ENCODE results near the gene CASQ2.
A peak's percentile ranks its signal among the peaks of the same experiment; 100 is the strongest.

The CASQ2 gene

DNA sequence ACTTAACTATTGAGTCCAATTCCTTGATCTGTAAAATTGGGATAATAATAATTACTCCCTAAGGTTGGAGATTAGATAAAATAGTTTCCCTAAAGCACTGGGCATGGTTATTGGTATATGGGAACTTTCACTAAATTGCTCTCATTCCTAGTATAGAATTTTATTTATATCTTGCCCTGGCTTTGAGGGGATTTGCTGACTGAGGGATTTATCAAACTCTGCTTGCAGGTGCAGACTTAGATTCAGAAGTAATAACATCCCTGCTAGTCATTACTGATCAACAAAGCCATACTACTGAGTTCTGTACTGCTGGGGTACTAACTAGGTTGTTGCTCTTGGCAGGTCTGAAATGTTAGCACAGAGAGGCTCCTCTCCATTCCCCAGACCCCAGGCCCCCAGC, 41.9 kb downstream of the CASQ2 start:
- DNase-seq = no peak

DNA sequence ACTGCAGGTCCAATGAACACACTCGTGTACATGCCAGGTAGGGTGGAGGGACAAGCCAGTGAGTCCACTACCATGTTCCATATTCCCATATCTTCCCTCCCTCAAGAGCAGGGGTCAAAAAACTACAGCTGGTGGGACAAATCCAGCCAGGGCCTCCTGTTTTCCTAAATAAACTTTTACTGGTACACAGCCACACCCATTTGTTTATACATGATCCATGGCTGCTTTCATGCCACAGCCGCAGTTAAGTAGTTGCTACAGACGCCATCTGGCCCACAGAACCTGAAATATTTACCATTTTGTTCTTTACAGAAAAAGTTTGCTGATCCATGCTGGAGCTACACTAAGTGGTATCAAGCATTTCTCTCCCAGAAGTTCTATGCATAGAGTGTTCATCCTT, 42.4 kb downstream of the CASQ2 start:
- no peak for DNase-seq

DNA sequence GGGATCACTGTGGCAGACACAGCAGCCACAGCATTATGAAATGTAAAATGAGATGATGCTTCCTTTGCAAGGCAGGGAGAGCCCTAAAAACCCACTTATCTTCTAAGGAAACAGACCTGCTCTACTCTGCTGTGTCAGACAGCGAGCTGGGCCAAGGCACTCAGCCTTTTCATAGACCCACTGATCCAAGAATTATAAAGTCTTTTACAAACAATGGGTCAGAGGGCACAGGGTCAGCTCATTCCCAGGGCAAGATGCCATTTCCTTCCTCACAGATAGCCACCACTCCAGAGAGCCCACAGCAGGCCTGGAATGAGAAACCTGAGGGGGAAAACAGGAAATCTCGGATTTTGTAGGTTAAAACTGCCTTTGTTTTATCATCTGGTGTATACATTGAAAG, 42.9 kb downstream of the CASQ2 start:
- no peak for DNase-seq

DNA sequence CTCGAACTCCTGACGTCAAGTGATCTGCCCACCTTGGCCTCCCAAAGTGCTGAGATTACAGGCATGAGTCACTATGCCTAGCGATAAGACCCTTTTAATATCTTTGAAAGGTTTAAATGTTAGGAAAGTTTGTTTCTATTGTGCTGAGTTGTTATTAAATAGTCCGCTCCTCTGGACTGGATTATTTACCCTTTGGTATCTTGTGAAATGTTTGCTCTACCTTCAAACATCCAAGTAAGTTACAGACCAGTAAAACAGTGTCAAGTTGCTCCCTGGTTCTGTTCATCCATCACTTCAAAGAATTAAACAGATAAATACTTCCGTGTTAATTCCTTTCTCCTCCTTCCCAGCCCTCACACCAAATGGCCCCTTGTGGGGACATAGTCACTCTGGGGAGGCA, 44.8 kb downstream of the CASQ2 start:
- DNase-seq = no peak

DNA sequence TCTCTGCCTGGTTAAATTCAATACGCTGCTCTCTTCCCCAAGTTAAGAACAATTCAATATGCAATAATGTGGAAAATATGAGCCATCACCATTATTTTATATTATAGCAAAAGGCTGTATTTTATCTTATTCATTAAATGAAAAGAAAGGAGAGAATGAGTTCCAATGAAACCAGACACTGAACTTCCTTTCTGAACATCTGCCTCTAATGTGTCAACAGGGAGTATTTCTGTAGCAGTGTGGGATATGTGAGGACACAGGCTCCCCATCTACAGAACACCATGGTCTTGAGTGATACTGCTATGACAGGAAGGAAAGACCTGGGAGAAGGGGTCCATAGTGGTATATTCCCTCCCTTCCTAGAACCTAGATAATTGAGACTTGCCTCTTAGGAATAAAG, 46.3 kb downstream of the CASQ2 start:
- no peak for DNase-seq

DNA sequence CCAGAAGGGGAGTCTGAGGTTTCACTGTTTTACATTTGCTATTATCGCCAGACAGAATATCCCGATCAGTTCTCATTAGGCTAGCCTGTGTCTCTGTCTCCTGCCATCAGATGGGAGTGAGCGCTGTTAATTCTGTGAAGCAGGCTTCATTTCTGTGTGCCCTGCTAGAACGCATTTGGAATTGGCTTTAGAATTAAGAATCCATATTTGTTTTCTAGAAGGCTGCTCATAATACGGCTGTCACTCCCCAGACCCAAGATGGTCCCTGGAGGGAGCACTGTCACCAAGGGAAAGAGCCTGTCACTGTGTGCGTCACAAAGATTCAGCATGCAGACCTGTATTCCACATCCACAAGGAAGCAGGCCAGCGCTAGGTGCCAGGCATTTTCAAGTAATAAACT, 49.2 kb downstream of the CASQ2 start:
- no peak for DNase-seq

DNA sequence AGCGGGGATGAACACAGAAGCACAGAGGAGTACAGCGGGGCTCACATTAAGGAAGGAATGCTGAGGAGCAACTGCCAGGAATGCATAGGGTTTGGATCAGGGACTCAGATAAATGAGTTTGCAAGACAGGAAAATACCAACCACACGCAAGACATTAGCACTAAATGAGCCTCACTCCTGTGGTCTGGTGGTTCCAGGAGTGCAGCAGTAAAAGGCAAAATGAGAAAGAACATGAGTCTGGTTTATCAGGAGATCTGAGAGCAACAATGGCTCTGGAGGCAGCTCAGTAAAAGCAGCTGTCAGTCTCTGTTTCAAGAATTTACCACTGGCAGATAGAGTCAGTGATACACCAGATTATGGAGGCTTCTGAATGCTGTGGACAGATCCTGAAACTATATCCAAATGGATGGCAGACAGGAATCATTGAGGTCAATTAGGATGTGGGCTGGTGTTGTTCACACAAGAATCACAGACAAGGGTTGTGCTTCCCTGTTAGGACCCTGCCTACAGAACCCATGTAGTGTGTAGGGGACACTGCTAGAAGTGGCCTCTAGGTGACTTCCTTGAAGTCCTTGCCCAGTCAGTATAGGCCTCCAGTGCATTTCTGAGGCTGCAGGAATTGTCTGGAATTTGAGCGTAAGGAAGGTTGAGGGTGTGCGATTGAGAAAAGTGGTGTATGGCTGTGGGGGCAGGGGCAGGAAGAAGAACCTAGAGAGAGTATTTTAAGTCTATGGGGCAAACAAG, 50.3 kb downstream of the CASQ2 start:
- DNase-seq = no peak

DNA sequence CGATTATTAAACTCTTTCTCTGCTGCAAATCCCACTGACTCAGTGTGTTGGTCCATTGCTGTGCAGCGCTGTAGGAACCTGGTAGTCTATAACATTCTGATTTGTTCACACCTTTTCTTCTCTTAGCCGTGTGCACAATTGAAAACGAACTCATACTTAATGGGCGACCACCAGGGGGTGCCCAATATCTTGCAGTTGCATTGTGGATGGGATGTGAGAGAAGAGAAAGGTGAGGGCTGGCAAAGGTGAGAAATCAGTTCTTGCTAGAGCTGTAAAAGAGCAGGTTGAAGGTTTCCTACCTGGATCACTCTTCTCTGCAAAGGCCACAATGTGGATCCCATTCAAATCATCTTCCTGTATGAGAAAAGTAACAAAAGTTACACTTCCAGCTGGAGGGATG, 51.0 kb downstream of the CASQ2 start:
- no peak for DNase-seq

DNA sequence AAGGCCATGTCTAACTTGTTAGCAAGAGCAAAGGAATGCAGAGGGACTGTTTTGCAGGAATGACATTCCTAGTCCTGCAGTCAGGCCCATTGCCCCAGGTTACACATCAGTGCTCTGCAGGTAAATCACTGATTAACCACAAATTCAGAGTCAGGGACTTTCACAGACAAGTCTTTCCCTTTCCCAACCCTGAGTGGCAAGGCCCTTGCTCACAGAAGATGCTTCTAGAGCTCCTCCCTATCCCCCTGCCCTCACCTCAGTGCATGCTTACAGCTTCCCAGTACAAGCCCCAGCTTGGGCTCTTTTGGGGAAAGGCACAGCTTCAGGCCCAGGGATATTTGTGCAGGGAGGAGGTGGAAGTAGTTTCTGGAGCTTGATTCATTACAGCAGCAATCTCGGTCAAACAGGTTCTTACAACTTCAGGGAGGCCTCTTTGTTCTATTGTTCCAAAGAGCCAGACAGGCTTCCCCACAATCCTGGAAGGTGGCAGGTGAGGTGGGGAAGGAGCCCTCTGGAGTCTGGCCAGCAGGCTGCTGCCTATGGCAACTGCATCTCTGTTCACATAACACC, 53.9 kb downstream of the CASQ2 start:
- DNase-seq = no peak

DNA sequence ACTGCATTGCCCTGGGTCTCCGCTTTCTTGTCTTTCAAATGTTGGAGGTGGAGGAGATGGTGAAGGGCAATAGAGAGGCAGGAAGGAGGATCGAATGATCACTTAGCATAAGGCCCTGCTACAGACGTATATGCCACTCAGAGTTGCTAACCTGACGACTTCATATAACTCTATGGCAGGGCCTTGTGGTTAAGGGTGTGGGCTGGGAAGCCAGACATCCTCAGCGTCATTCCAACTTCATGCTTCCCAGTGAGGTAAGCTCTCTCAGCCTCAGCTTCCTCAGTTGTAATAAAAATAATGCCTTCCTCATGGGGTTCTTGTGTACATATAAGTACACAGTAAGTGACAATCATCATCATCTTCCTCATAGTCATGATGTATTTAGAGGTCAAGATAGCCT, 54.6 kb downstream of the CASQ2 start:
- no peak for DNase-seq

DNA sequence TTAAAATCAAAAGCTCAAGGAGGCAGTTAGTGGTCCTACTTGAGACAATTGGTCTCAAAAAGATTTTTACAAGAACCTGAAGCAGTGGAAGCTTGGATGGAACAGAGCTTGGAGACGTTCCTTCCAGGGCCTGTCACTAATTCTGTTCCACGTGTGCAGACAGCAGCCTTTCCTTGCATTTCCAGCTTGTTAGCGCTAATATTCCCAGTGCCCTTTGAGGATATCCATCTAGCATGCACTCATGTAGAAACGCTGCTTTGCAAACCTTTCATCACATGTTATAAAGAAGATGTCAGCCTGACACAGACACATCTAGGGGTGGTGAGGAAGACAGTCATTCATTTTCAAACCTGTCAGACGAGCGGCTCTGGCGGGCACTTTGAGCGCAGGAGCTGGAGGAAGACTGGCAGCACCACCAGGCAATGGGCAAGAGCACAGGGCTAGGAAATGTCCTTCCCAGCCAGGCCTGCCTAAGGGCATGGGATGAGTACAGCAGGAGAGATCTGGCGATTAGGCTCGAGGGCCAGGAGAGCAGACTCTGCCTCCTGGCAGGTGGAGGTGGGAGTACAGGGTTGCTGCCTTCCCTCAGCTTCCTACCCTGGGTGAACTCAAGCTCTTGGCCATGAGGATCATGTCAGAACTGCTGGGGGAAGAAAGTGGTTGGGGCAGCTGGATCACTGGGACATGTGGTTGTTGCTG, 55.5 kb downstream of the CASQ2 start:
- no peak for DNase-seq

DNA sequence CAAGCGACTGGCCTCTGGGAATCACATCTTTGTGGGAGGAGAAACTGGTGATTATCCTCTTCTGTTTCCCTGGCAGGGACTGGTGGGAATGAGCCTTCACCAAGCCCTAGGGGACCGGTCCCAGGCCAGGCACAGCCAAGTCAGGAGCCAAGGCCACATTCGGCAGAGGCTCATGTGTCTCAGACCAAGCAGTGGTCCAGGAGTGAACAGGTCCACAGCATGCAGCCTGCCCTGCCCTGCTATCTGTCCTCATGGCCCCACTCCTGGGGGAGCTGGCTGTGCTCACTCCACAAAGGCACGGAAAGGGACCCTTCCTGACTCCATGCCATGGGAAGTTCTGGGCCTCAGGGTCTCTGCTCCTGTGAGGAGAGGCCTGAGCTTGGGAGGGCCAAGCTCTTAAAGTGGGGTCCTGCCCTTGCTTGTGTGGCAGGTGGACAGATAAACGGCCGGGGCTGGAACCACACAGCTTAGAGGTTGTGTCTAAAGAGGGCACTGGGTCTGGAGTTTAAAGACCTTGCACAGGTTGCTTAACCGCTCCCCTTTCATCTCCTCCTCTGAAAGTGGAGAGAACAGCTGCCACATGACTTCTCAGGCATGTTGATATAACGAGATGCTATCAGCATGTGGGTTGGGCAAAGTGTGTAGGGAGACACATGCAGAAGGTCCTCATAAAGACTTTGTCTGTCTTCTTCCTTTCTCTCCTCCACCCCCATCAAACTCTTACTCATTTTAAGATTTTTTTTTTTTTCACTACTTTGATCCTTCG, 57.5 kb downstream of the CASQ2 start:
- DNase-seq = no peak

DNA sequence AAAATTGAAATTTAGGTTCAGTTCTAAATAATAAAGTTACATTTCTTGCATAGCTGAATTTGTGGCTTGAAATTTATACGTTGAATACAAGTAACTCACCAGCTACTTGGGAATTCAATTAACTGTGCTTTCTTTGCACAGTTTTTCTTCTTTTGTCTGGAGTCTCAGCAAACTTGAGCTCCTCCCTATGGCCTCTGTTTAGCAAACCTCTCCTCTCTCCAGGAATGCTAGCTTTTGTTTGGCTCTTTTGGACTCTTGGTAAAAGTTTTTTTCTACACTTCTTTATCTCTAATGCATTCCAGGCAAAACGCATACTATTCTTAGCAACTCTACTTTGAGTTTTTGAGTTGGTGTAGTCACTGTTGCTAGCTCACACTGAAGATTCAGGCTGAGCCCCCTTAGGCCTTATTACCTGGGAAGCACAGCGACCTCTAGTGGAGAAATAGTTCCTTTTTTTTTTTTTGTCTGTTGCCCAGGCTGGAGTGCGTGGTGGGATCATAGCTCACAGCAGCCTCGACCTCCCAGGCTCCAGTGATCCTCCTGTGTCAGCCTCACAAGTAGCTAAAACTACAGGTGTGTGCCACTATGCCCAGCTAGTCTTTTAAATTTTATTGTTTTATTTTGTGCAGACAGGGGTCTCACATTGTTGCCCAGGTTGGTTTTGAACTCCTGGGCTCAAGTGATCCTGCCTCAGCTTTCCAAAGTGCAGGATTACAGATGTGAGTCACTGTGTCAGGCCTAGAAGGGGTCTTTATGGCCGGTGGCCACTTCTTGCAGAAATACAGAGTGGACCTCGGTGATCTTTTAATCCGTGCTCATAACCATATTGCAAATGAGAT, 61.7 kb downstream of the CASQ2 start:
- DNase-seq = peak; percentile 3

DNA sequence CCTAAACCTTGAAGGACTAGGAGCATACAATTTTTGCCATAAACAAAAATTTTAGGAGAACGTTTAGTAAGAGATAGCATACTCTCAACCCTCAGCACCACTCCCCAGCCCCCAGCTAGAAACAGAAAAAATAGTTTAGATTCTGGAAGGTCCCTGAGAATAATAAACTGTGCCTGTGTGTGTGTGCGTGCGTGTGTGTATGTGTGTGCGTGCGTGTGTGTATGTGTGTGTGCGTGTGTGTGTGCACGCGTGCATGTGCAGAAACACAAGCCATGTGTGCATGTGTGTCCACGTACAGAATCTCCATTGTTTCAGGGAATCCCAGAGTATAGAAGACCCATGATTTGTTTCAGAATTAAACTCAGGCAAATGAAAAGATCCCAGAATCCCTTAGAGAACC, 62.6 kb downstream of the CASQ2 start:
- no peak for DNase-seq

DNA sequence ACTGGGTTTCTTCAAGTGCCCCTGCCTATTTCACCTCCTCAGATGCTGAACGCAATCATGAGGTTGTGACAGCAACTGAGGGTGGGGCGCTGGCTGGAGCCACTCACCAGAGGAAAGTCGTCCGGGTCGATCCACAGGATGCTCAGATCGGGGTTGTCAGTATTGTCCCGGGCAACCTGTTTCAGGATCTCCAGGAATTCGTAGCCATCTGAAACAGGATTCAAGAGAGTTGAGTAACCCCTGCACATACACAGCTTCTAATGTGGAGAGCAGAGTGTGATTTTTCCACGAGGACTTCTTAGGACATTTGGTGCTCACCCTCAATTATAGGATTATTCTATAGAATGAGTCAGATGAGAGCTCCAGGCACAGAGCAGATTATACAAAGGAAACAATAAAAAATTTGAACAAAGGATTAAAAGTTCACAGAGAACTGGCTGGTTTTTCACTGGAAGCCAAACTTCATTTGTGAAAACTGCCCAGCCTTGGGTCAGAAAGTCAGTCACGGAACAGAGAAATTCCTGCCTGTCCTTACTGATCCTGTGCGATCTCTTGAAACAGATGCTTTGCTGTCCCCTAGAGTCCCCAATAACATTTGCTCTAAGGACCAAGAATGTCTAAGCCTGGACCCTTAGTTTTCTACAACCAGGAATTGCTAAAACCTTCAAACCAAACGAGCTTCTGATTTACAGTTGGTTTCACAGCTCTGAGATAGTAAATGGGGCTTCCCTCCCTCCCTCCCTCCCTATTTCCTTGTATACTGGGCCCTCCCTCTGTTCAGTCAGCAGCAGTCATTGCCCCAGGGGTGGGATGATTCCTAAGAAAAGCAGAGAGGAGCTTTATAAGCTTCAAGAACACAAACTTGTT, 63.2 kb downstream of the CASQ2 start:
- DNase-seq = no peak

DNA sequence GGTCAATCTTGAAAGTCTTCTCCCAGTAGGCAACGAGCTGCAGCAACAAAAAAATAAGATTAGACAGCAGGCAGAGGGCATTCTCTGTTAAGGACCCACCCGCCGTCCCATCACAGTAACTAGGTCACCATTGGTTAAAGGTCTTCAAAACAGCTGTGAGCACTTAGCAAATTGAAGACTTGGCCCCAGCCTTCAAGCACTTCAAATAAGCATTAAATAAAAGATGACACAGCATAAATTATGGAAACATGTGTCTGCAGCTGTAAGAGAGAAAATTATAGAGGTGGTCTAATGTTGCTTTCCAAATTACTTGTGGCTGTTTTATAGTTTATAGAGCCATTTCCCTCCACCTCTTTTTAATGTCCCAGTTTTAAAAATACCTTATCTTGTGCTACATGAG, 65.6 kb downstream of the CASQ2 start:
- DNase-seq = no peak

DNA sequence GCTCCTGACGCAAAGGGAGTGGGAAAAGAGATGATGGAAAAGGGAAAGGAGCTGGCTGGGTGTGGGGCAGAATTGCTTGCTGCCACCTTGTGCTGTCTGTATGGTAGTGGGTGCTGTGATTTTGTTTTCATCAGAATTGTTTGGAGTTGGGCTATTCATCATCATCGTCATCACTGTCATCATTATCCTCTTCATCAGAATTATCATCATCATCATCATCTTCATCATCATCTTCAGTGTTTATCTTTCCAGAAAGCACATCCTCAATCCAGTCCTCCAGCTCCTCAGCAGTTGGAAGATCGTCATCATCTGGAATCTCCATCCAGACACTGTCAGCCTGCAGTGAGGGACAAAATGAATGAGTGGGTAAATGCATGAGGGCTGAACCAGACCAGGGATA, 67.4 kb downstream of the CASQ2 start:
- no peak for DNase-seq

DNA sequence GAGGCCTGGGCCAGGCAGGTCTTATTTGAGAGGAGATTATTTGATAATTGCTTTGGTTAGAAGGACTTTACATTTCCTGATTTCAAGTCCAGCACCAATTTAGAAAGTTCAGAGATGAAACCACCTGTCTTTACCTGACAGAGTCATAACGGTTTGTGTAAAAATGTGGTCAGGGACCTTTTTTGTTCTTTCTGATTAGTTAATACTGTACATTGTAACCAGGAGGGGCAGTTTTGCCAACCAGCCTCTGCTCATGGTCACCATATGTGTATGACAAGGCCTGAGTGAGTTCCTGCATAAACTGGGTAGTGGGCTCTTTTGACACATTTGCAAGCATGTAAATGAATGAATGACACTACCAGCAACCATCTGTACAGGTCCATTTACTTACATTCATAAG, 70.9 kb downstream of the CASQ2 start:
- no peak for DNase-seq

DNA sequence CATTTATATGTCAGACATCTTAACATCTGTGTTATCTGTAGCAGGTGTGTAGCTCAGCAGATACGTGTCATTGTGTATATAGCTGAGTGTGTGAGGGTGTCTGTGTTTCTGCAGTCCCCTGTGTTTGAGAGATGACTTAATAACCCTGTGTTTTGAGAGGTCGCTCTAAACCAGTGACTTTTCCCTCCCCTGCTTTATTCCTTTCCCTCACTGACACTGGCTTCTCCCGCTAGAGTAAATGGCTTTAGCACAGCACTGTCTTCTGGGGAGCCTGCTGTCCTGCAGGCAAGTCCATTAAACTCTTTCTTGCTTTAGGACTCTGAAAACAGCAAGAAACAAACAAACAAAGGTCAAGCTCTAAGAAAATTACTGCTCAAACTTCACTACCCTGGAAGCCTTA, 73.7 kb downstream of the CASQ2 start:
- DNase-seq = no peak

DNA sequence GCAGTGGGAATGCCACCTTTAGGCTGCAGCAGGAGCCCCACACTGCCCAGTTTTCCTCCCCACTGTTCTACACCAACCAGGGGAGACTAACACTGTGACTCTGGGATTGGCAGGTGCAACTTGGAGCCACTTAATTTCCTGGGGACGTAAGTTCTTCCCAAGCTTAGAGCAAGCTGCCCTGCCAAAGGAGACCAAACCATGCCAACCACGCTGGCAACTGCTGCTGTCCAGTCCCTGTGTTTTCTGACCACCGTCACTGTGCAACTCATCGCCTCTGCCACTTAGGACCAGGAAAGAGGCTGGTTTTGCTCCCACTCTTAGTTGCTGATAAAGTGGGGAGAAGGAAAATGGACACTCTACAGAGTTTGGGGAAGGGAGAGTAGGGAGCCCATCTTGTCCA, 76.3 kb downstream of the CASQ2 start:
- DNase-seq = no peak

DNA sequence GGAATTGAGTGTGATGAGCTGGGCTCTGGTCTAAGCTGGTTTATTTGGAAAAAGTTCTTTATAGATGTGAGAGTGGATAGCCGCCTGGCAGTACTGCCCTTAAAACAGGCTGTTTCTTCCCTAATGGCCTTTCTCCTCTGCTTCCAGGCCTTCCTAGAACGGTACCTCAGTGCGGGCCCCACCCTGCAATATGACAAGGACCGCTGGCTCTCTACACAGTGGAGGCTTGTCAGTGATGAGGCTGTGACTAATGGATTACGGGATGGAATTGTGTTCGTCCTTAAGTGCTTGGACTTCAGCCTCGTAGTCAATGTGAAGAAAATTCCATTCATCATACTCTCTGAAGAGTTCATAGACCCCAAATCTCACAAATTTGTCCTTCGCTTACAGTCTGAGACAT, 77.5 kb downstream of the CASQ2 start:
- DNase-seq = no peak

DNA sequence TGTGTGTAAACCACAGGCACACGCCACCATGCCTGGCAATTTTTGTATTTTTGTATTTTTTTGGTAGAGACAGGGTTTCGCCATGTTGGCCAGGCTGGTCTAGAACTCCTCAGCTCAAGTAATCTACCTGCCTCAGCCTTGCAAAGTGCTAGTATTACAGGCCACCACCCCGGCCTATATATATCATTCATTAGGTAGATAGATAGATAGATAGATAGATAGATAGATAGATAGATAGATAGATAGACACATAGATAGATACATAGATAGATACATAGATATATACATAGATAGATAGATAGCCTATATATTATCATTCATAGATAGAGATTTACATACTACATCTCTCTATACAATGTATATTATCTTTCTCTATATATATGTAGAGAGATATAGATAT, 80.8 kb downstream of the CASQ2 start:
- no peak for DNase-seq

Data from CD4-positive, alpha-beta T cell treated with Interleukin-21 for 1 hour (primary cell).